Measurements from ENCODE around the gene AATK.

Gene AATK

DNA sequence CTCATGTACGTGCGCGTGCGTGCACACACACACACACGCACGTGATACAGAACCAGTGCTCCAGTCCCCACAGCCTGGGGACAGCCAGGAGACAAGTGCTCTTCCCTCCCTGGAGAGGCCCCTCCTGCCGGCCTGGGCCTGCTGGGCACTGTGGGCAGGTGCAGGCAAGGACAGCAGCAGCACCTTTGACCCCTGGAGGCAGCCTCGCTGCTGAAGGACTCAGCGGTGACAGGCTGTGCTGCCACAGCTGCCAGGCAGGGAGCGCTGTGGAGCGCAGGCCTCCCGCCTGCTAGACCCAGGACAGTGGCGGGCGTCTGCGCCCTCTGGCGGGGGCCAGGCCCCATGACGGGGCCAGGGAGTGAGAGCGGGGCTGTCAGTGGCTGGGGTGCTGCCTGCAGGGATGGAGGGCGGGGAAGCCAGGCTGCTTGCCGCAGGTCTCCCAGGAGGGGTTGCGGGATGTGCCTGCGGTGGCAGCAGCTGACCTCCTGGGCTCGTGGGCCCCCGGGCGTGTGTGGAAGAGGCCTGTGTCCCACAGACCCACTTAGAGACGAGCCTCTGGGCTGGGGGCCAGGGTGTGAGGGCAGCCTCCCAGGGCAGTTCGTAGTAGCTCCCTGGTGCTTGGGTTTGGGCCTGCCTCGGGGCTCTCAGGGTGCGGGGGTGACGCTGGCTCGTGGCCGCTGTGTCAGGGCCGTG is 64.3 kb downstream of the AATK start:
- TF ChIP-seq, protein P1, sequence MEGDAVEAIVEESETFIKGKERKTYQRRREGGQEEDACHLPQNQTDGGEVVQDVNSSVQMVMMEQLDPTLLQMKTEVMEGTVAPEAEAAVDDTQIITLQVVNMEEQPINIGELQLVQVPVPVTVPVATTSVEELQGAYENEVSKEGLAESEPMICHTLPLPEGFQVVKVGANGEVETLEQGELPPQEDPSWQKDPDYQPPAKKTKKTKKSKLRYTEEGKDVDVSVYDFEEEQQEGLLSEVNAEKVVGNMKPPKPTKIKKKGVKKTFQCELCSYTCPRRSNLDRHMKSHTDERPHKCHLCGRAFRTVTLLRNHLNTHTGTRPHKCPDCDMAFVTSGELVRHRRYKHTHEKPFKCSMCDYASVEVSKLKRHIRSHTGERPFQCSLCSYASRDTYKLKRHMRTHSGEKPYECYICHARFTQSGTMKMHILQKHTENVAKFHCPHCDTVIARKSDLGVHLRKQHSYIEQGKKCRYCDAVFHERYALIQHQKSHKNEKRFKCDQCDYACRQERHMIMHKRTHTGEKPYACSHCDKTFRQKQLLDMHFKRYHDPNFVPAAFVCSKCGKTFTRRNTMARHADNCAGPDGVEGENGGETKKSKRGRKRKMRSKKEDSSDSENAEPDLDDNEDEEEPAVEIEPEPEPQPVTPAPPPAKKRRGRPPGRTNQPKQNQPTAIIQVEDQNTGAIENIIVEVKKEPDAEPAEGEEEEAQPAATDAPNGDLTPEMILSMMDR (IDR thresholded peaks at IDR 0.05; ENCODE audit: low read depth, low read length, missing control alignments) = peak; percentile 100
- H3K4me3 ChIP-seq (replicated peaks; ENCODE audit: low read depth, low read length) = no peak overlapping the region
- no peak for DNase-seq (ENCODE audit: extremely low read depth, low read depth)

DNA sequence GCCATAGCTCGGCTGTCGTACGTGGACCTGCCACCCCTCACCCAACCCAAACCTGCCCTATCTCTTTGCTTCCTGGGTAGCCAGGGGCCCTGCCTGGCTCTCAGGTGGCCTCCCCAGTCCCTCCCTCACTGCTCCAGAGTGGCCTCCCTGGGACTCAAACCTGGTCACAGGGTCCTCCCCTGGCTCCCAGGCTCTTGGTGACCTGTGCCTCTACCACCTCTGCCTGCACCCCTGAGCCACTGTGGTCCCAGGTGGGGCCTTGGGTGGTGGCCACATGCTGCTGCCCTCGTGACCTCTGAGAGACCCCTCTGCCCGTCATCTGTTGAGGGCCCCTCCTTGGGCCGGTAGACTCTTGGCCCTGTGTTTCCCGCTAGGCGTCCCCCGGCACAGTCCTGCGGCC is 65.4 kb downstream of the AATK start:
- TF ChIP-seq, protein P1 (IDR thresholded peaks at IDR 0.05; ENCODE audit: low read depth, low read length, missing control alignments) = no peak
- no peak overlapping the region for H3K4me3 ChIP-seq (replicated peaks; ENCODE audit: low read depth, low read length)
- DNase-seq (ENCODE audit: extremely low read depth, low read depth) = no peak

DNA sequence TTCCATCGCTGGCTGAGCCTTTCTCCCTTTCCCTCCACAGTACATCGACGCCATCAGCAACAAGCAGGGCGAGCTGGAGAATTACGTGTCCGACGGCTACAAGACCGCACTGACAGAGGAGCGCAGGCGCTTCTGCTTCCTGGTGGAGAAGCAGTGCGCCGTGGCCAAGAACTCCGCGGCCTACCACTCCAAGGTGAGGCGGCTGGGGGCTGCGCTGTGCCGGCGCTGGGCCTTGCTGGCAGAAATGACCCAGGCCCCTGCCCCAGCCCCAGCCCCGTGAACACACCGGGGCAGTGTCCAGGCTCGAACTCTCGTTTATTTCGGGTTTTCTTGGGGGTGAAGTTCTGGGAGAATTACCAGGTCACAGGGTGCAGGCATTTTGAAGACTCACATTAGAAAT is 66.1 kb downstream of the AATK start:
- DNase-seq (ENCODE audit: extremely low read depth, low read depth) = no peak
- no peak overlapping the region for H3K4me3 ChIP-seq (replicated peaks; ENCODE audit: low read depth, low read length)
- TF ChIP-seq, protein P1 (IDR thresholded peaks at IDR 0.05; ENCODE audit: low read depth, low read length, missing control alignments) = no peak

DNA sequence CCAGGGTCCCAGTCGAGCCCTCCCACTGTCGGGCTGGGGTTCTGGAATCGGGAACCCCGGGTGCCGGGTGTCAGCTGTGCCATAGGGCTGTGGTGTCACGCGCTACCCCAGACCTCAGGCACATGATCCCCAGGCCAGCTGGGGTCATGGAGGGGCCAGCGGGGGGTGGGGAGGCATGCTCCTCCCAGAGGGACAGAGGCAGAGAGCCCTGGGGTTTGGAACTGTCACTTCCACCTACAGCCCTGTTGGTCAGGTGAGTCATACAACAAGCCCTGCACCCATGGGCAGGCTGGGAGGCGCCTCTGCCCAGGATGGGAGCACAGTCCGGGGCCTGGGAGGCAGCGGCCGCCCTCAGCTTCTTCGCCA is 68.1 kb downstream of the AATK start:
- DNase-seq (ENCODE audit: extremely low read depth, low read depth) = no peak
- TF ChIP-seq, protein P1 (IDR thresholded peaks at IDR 0.05; ENCODE audit: low read depth, low read length, missing control alignments) = no peak
- no peak overlapping the region for H3K4me3 ChIP-seq (replicated peaks; ENCODE audit: low read depth, low read length)

DNA sequence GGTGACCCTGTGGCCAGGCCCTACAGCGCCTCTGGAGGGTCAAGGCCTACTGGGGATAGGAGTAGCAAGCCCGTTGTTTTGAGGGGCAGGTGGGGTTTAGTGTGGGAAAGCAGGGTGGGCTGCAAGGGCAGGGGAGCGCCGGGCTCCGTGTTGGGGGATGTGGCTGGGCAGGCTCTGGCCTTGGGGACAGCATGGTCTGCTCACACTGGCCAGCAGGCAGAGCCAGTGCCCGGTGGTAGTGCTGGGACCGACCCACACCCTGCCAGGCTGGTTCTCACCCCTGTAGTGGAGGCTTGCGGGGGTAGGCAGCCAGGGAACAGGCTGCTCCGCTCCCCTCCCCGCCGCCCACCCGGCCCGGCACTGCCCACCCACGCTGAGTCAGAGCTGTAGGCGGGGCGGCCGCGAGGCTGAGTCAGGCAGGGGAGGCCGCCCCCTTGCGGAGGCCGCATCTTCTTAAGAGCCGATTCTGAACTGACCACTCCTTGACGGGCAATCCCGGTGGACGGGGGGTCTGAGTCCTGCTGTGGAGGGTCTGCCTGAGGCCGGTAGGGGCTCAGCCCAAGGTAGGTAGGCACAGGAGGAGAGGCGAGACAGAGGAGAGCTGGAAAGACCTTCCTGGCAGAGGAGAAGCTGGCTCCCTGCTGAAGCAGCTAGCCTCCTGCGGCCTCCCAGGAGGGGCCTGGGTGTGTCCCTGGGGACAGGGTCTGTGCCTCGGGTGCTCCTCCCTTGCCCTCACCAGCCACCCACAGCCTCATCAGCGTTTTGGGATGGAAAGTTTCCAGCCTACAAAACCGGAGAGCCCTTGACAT is 68.7 kb downstream of the AATK start:
- no peak for DNase-seq (ENCODE audit: extremely low read depth, low read depth)
- TF ChIP-seq, protein P1 (IDR thresholded peaks at IDR 0.05; ENCODE audit: low read depth, low read length, missing control alignments) = peak; percentile 78
- H3K4me3 ChIP-seq (replicated peaks; ENCODE audit: low read depth, low read length) = peak overlapping the region; percentile 12; the same call in 1 of the 2 replicates

DNA sequence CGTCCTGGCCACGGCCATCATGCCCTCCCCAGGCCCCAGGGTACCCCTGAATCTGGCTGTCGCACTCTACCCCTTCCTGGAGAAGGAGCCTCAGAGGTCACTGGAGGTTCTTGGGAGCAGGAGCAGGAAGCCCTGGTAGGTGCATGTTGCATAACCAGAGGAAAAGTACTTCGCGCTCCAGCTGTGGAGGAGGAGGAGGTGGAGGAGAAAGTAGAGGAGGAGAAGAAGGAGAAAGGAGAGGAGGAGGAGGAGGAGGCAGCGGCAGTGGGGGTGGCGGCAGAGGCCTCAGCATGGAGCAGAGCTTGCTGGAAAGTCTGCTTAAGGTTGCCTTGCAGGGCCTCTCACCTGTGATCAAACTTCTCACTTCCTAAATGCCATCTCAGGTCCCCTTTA is 69.3 kb downstream of the AATK start:
- H3K4me3 ChIP-seq (replicated peaks; ENCODE audit: low read depth, low read length) = no peak overlapping the region
- TF ChIP-seq, protein P1 (IDR thresholded peaks at IDR 0.05; ENCODE audit: low read depth, low read length, missing control alignments) = no peak

More for the DNA sequence above, 69.3 kb downstream of the AATK start:
- DNase-seq (ENCODE audit: extremely low read depth, low read depth) = no peak
